Measurements from ENCODE around the gene PLEKHA4.

PLEKHA4 gene

DNA sequence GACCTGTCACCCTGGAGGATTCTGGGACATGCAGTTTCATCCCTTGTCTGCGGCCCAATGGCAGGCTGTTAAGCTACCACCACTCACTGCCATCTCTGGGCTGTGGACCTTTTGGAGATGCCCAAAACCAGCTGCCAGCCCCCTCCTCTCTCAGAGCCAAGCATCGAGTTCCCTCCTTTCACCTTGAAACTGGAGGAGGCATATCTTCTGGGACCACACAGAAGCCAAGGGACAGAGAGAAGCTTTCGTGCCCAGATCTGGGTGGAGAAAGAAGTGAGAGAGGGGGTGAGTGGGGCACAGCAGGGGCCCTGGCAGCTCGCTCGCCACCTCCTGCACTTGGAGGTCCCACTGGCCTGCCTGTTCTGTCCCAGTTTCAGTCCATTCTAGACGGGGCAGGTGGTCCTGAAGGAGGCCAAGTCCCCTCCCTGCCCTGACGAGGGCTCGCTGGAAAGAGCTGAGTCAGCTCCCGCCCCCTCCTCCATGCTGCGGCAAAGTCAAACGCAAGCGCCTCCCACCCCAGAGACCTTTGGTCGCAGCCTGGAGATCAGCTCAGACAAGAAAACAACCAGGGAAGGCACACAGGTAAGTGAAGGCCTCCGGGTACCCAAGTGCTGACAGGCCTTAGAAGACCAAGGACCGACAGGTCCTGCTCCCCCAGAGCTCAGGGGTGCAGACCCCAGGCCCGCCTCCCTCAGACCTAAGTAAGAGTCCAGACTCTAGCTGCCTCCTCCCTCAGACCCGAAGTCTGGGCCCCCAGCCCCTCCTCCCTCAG is 61.4 kb downstream of the PLEKHA4 start:
- in situ Hi-C loops (cut with HindIII; ENCODE audit: low sequenced_read_pairs), result no loop called here
- no peak for DNase-seq (ENCODE audit: low read depth)
- TF ChIP-seq, protein P1, sequence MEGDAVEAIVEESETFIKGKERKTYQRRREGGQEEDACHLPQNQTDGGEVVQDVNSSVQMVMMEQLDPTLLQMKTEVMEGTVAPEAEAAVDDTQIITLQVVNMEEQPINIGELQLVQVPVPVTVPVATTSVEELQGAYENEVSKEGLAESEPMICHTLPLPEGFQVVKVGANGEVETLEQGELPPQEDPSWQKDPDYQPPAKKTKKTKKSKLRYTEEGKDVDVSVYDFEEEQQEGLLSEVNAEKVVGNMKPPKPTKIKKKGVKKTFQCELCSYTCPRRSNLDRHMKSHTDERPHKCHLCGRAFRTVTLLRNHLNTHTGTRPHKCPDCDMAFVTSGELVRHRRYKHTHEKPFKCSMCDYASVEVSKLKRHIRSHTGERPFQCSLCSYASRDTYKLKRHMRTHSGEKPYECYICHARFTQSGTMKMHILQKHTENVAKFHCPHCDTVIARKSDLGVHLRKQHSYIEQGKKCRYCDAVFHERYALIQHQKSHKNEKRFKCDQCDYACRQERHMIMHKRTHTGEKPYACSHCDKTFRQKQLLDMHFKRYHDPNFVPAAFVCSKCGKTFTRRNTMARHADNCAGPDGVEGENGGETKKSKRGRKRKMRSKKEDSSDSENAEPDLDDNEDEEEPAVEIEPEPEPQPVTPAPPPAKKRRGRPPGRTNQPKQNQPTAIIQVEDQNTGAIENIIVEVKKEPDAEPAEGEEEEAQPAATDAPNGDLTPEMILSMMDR (IDR thresholded peaks at IDR 0.05; ENCODE audit: low read depth, low read length, missing control alignments), result no peak
- no peak overlapping the region for H3K4me3 ChIP-seq (ENCODE audit: low read depth, low read length)

DNA sequence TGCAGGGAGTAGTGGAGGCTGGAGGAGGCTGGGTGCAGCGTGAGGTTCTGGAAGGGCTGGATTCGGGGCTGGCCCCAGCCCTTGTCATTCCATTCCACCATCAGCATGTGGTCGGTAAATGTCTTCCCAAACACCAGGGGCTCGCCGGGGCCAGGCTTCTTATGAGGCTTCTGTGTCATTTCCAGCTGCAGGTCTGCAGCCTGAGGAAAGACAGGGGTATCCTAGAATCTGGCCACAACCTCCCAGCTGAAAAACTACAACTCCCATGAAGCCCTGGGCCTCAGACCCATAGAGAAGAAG is 61.9 kb downstream of the PLEKHA4 start:
- TF ChIP-seq, protein P1 (IDR thresholded peaks at IDR 0.05; ENCODE audit: low read depth, low read length, missing control alignments), result no peak
- no peak for DNase-seq (ENCODE audit: low read depth)
- H3K4me3 ChIP-seq (ENCODE audit: low read depth, low read length), result no peak overlapping the region
- in situ Hi-C loops (cut with HindIII; ENCODE audit: low sequenced_read_pairs), result no loop called here

DNA sequence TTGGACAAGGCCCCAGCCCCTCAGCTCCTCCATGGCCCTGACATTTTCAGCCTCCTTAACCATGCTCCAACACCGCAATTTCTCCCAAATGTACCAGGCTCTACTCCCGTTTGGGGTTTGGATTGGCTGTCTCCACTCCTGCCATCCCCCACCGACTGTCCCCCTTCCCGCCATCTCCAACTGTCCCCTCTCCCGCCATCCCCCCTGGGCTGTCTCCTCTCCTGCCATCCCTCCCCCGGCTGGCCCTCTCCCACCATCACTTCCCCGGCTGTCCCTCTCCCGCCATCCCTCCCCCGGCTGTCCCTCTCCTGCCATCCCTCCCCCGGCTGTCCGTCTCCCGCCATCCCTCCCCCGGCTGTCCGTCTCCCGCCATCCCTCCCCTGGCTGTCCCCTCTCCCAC is 63.0 kb downstream of the PLEKHA4 start:
- no peak overlapping the region for H3K4me3 ChIP-seq (ENCODE audit: low read depth, low read length)
- in situ Hi-C loops (cut with HindIII; ENCODE audit: low sequenced_read_pairs), result no loop called here
- TF ChIP-seq, protein P1 (IDR thresholded peaks at IDR 0.05; ENCODE audit: low read depth, low read length, missing control alignments), result no peak
- no peak for DNase-seq (ENCODE audit: low read depth)

DNA sequence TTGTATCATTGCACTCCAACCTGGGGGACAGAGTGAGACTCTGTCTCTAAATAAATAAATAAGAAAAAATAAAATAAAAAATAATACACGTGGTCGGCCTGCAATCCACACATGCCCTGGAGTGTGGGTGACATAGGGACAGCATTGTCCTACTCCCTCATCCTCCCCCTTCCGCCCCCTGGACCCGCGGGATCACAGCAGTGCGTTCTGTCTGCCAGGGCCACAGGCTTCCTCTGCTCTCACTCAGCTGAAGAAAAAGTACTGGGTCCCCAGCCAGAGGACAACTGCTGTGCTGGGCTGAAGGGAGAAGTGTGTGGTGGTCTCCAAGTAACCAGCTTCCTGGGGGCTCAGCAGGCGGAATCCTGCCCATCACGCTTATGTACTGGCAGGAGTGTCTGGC is 63.9 kb downstream of the PLEKHA4 start:
- in situ Hi-C loops (cut with HindIII; ENCODE audit: low sequenced_read_pairs), result no loop called here
- no peak for DNase-seq (ENCODE audit: low read depth)
- no peak overlapping the region for H3K4me3 ChIP-seq (ENCODE audit: low read depth, low read length)
- TF ChIP-seq, protein P1 (IDR thresholded peaks at IDR 0.05; ENCODE audit: low read depth, low read length, missing control alignments), result no peak

DNA sequence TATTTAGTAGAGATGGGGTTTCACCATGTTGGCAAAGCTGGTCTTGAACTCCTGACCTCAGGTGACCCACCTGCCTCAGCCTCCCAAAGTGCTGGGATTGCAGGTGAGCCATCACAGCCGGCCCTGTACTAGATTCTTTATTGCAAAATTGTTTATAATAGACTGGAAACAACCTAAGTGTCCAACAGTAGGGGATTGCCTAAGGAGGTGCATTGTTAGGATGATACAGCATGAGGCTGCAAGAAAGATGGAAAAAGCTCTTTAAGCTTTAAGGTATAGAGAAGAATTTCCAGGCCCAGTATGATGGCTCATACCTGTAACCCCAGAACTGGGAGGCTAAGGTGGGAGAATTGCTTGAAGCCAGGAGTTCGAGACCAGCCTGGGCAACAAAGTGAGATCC is 65.8 kb downstream of the PLEKHA4 start:
- no peak overlapping the region for H3K4me3 ChIP-seq (ENCODE audit: low read depth, low read length)
- TF ChIP-seq, protein P1 (IDR thresholded peaks at IDR 0.05; ENCODE audit: low read depth, low read length, missing control alignments), result no peak
- no peak for DNase-seq (ENCODE audit: low read depth)
- in situ Hi-C loops (cut with HindIII; ENCODE audit: low sequenced_read_pairs), result no loop called here

DNA sequence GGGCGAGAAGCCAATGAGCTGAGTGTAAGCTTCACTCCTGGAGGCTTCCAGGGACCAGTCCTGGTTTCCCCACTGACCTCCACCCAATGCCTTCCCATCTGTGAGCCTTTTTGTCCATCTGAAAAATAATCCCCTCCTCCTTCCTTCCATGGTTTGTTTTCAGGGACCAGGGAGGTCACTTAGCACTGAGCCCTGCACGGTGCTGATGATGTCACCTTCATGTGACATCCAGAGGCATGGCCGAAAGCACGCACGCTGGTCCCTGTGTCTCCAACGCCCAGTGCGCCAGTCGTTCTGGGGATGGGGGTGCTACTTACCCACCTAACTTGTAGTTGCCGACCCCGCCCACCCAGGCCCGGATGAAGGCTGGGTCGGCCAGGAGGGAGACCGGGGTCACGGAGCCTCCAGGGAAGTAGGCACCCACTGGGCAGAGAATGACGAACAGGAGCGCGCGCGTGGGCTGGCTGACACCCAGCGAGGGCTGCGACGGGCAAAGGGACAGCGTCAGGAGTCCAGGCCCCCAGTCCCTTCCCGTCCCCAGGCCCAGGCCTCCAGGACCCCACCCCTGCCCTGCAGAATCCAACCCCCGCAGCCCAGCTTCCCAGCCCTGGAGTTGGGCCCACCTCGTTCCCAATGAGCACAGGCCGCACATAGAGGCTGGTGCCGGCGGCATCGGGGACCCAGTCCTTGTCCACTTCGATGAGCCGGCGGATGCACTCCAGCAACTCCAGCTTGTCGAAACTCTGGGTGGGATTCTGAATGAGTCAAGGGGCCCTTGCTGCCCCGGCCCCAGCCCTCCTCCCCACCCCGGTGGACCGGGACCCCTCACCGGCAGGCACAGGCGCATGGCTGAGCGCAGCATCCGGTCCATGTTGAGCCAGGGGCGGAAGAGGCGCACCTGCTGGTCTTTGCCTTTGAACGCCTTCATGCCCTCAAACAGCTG is 68.8 kb downstream of the PLEKHA4 start:
- TF ChIP-seq, protein P1 (IDR thresholded peaks at IDR 0.05; ENCODE audit: low read depth, low read length, missing control alignments), result no peak
- no peak overlapping the region for H3K4me3 ChIP-seq (ENCODE audit: low read depth, low read length)
- no peak for DNase-seq (ENCODE audit: low read depth)
- in situ Hi-C loops (cut with HindIII; ENCODE audit: low sequenced_read_pairs), result loop anchor here (5.0 to 10.0 kb wide), 3 partner anchors 45 to 188 kb away; partner anchors contain the start of gene NTN5

All from astrocyte of the cerebellum (primary cell).